Activated naive CD4-positive, alpha-beta T cell treated with anti-CD3 and anti-CD28 coated beads, Interleukin-2, amount 10 ng/mL, durations not matched to agents 5 hours and 36 hours (primary cell): Measurements from ENCODE around the gene CEP95. TPM values are rescaled to one million over a fixed set of nuclear protein-coding genes. Genes with fewer than 3 reads are reported as not detected.
A peak's percentile ranks its signal among the peaks of the same experiment; 100 is the strongest.

Experiments
- microRNA-seq: library from miRNA; unstranded; fragments of <30 nt; microRNA quantifications from one replicate; pipeline ENCODE4 v1.2.0, GENCODE V29; 2022; ENCODE audit warnings: borderline microRNAs expressed, borderline replicate concordance
- total RNA-seq, 2 experiments: library from RNA; stranded (reverse); gene quantifications; one replicate each; pipeline ENCODE4 v1.2.3, GENCODE V29; 2021

CEP95 gene, protein sequence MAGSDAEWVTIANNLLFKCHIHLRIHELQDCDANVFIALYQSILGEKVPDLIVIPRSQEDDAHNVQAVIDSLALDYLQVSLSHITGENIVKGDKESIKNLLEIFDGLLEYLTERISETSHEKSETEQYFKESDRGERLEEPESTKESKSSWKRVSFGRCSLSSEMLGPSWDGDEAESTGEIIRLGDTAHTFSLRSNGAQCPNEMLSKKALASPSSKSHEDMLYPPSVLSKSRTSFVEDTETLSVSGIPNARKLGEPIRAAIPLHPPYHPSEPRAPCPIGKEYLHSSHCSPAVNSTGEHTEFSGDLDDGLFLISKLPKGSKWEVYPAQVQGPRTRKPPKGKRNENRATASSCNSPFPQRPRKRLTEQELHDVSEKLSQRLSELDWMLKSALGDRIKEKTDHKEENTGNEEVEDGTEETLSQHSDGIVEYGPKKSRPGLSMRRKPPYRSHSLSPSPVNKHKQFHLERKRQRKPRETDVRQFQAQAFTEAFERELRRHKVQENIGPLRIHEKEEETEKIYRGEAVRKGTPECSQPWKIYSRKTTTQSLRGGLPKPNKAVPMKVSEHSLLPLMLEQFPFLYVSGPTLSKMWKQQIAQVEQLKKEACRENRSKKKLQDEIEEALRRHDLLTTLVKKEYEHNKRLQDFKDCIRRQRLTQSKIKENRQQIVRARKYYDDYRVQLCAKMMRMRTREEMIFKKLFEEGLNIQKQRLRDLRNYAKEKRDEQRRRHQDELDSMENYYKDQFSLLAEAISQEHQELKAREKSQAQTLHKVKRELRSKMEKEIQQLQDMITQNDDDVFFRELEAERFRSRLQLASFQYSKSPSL
- 10 to 100 TPM; 49.3 to 53.1 TPM for total RNA-seq

DNA sequence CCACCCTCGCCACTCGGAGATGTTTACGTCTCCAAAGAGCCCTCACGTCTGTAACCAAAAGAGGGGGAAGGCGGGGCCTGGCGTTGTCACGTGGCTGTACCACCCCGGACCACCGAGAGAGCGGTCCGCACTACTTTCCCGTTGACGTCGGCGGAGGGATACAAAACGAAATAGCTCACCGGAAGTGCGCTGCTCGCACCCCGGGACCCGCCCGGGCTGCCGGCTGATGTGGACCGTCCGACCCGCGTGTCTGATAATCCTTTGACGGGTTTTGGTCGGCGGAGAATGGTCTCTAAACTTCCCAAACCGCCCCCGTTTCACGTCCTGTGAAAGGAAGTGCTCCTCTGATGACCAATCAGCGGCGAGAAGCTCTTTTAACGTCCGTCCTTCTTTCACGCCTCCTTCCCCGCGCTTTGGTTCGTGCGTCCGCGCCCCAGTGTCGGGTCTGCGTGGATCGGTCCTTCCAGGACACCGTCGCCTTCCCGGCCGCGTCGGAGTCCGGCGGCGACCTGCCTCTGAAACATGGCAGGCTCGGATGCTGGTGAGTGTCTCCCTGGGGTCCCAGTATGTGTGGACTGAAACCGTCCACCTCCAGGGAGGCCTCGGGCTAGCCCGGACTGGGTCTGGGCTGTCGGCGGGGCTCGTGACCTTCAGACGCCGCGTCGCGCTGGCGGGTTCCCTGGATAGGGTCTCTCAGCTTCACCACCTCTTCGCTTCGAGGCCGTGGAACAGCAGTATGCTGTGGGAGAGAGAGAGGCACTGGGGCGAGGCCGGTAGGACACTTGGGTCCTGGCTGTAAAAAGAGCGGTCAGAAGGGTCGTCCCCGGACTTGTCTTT, at the start of gene CEP95:
TSS of gene CEP95 (plus strand) at position 402 of the 837 bp plus-strand sequence. CDS start at position 523, 121 bp downstream.

DNA sequence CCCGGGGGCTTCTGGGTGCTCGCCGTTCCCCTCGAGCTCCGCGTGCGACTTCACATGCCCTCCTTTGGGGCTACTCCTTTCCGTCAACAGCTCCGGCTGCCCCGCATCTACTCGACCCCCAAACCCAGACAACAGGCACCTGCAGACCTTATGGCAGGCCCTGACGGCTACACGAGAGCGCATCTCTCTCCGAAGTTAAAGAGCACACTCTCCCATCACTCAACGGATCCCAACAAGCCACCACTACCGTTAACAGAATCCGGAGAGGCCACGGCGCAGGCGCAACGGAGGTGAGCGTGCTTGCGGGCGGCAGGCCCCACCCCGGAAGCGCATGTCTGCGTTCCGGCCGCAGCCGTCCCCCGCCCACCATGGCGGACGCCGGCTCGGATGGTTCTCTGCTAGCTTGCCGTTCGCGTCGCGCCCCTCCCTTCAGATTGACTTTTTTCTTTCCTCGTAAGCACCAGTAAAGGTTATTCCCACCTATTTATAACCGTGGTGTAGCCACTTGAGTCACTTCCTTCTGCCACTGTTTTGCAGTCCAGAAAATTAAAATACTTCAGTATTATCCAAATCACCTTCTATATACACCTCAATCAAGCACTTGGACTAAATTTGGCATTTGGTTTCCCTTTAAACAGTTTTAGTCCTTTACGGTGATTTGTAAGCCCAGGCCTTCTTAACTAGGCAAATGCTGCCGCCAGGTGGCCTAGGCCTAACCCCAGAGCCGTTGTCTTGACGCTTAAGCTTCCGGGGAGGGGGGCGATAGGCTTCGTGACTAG, 9.8 kb upstream of the CEP95 start, which contains the start of gene POLG2:
TSS of gene POLG2 (minus strand) at position 269 of the 779 bp plus-strand sequence. CDS start at position 183, 86 bp downstream.

DNA sequence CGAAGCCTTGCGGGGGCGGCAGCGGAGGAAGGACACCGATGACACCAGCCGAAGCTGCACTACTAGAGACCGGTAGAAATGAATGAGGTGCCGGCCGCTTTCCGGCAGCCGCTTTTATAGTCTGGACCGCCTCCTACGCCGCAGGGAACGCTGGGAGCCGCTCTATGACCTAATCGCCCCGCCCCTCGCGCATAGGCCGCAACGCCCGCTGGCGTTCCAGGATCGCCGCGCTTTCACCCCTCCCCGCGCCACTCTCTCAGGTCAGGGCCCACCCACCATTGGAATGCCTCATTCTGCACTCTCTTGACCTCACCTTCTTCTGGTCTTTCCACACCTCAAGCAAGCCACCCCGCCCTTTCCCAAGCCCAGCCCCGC, 589 bp upstream of the CEP95 start, which contains the start of gene DDX5:
TSS of gene DDX5 (minus strand) at position 89 of the 375 bp plus-strand sequence. CDS start 170 bp downstream, outside the sequence.

Small RNAs within 50 kb of the gene (microRNA-seq; reads per million reads assigned to microRNA genes)
- gene MIR3064 (6.3 reads per million, percentile 34 among the genes with 10 or more reads in this experiment), gene MIR5047 (not detected)

Other genes with a start within 250 kb of the CEP95 start
- gene TEX2, start 243.7 kb upstream of the CEP95 start, total RNA-seq = 10 to 100 TPM; 12.0 to 12.6 TPM
- gene PECAM1, start 116.1 kb upstream of the CEP95 start, total RNA-seq = 10 to 100 TPM; 31.5 to 36.4 TPM
- not detected for gene MILR1, start 57.9 kb upstream of the CEP95 start, total RNA-seq
- gene POLG2, start 9.9 kb upstream of the CEP95 start, total RNA-seq = 10 to 100 TPM; 31.0 to 32.3 TPM
- 100 to 1,000 TPM; 794 to 797 TPM for gene DDX5, start 688 bp upstream of the CEP95 start, total RNA-seq
- gene SMURF2, start 155.3 kb downstream of the CEP95 start, total RNA-seq = 10 to 100 TPM; 12.3 TPM